H1 (cell line): ENCODE data around the gene LRP5. TPM values are rescaled to one million over a fixed set of nuclear protein-coding genes. Genes with fewer than 3 reads are reported as not detected.

Experiments
- E2F6 ChIP-seq: IDR thresholded peaks from 2 replicates; pipeline ENCODE4 v1.6.1; 2012; ENCODE audit warnings: inconsistent platforms
- HDAC6 ChIP-seq: IDR thresholded peaks from one replicate; pipeline ENCODE4 v1.7.1; 2012; ENCODE audit warnings: low read depth, mild to moderate bottlenecking, inconsistent platforms, low read length, moderate library complexity
- RNF2 ChIP-seq: fragments of 200-900, 300-1000 bp; sonication (generic); IDR thresholded peaks from 2 replicates; pipeline ENCODE4 v1.7.1; 2016; ENCODE audit warnings: borderline replicate concordance, low read depth, mild to moderate bottlenecking, antibody characterized with exemption, low read length; ENCODE audit not compliant: poor library complexity, severe bottlenecking; ENCODE audit errors: missing control alignments
- RXRA ChIP-seq: IDR thresholded peaks from 2 replicates; pipeline ENCODE4 v1.6.1; 2011; ENCODE audit warnings: low read depth, mild to moderate bottlenecking, low read length, moderate library complexity; ENCODE audit not compliant: insufficient read depth
- polyA plus RNA-seq, 7 experiments: library from polyadenylated mRNA; depleted of rRNA in 3 of 7; stranded (reverse) in 5 of 7; unstranded in 2 of 7; fragments of >200 nt in 5 of 7; fragments of 200-250 nt in 2 of 7; gene quantifications; 1 replicate in 5 of 7; 2 replicates in 1 of 7; 4 replicates in 1 of 7; pipeline versions ENCODE4 v1.2.1 to v1.2.3, GENCODE V29; 2011 to 2013; ENCODE audit warnings: missing spikeins in 2 of 7, mixed read lengths in 2 of 7
- total RNA-seq: library from RNA; stranded (reverse); fragmentation: NEBNext Ultra II Directional; extraction: Animal tissue kit (Norgen Biotek cat#: 25700); gene quantifications from 2 replicates; pipeline ENCODE4 v1.2.1, GENCODE V29; 2021

Gene LRP5
- total and polyA plus RNA-seq, 2 of the 8 experiments (the other 6 are each of a cell fraction or from before 2014, with no cell fraction given), result 19.0 to 38.9 TPM

GRCh38 chr11:68325907-68326220, 13.5 kb downstream of the LRP5 start (continued):
- TF ChIP-seq HDAC6, result no peak
- TF ChIP-seq E2F6, result no peak
- no peak for TF ChIP-seq RXRA
- TF ChIP-seq RNF2, result no peak
